ENCODE data around the gene C3orf85.
"Not testable (repeated sequence)": the region's sequence is repeated elsewhere in the genome, so short reads cannot be mapped to it uniquely, and the experiment has no call there.

Gene C3orf85, protein sequence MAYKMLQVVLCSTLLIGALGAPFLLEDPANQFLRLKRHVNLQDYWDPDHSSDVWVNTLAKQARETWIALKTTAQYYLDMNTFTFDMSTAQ

GRCh38 chr3:109136523-109136922, at the start of gene C3orf85:
TSS of gene C3orf85 (plus strand) at chr3:109136719. CDS start at chr3:109136848, 129 bp downstream.
- DNase-seq, result no peak

DNA sequence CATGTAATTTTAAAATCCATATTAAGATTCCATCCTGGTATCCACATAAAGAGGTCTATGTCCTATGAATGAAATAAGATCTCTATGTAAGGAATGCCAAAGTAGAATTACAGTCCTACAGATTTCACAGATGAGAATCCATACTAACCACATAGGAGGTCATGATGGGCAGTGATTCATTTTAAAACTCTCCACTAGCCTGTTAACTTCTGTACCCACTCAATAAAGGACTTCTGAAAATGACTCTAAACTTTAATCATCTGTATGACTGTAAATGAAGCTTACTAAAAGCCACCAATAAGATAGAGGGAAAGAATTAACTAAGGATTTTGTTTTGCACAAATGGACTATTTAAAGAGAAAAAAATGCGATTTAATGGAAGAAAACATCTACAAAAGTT, 47.3 kb upstream of the C3orf85 start:
- no peak for DNase-seq

DNA sequence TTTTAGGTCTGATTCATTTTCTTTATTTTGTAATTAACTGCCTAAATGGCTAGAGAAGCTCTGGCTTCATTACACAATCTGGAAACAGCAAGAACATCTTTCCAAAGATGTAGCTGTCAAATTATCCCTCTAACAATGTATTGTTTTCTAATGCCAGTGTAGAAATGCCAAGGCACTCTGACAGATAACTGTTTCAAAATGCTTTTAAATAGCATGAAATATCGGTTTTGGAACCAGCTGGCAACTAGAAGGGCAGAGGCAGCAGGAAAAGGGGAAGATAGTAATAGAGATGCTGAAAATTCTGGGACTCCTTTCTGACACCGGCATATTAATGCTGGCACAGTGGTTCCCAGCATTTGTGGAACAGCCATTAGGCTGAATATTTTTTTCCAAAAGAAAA, 44.7 kb upstream of the C3orf85 start:
- no peak for DNase-seq

DNA sequence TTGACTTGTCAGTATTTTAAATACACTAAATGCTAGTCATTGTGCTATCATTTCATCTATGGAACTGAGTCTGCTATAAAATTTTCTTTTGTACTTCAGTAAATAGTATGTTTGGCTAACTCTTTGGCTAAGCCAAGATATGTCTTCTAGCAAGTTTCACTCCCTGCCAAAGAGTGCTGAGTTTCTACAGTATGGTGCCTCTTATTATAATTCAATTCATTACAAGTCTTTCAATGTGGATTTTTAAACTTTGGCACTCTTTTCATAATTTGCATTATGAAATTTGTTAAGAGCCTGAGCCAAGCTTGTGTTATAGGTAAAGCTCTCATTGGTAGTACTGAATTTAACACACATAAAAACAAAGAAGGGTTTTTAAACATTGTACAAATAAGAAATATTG, 43.0 kb upstream of the C3orf85 start:
- no peak for DNase-seq

GRCh38 chr3:109095166-109095565, 41.4 kb upstream of the C3orf85 start:
- DNase-seq, result no peak

DNA sequence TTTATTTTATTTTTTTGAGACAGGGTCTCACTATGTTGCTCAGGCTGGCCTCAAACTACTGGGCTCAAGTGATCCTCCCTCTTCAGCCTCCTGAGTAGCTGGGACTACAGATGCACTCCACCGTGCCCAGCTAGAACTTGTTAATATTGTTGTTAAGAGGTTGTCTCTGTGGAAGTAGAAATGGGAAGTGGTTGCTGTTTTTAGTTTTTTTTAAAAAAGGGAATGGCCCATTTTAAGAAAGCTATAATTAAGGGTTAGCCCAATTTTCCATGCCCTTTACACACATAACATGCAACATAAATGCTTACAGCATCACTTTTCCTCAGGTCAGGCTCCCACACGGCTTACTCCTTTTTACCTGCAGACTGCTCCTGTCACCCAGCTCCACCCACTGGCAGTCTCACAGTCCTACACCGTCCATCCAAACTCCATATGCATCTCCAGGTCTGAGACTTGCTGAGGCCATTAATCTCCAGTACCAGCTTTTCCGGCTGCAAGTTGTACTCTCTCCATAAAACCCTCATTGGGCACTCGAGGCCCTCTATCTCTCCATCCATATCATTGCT, 38.4 kb upstream of the C3orf85 start:
- DNase-seq, result no peak

DNA sequence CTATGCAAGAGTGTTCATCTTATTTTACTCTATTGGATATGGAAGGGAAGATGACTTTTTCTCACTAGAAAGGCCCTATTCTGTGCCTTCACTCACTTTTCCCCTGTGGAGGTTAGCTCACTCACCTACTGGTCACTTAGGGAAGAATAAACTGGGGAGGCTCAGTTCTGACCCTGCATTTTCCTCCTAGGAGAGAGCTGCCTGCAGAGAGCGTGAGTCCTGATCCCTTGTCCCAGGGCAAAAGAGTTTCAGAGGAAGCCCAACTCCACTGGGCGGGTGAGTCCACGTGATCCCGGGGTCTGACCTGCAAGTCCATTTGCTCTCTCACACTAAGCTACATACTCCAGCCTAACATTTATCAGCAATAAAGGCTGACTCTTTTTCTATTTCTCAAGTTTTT, 26.9 kb upstream of the C3orf85 start:
- no peak for DNase-seq

DNA sequence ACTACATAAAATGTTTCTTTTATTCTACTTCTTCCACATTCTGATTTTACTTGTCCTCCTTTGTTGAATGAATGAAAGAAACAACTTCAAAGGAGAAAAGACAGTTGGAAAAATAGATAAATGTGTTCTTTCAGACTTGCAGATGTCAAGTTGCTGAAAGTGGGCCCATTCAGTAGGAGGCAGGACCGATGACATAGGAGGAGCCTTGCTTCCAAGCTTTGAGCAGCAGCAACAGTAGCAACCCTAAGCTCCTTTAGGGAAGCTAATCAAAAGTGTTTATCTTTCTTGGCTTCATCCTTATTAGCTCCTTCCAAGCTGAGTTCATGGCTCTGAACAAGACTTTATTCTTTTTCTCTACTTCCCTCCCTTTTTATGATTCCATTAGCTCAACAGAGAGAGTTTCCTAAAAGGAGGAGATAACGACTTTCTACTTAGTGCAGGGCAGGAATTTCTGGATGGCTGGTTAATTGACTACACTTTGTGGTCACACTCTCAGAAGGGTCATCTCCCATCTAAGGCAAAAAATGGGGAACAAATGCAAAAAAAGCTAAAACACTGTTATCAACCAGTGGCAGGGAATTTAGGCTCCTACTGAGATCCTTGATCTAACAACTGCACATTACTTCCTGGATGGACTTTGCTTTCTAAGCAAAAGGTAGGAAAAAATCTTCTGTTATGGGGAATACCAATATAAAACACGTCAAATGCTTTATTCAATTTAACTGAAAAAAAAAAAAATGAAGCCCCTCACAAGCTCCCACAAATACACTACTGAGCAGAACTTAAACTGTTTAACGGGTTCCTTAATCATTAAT, 23.4 kb upstream of the C3orf85 start:
- DNase-seq, result no peak

DNA sequence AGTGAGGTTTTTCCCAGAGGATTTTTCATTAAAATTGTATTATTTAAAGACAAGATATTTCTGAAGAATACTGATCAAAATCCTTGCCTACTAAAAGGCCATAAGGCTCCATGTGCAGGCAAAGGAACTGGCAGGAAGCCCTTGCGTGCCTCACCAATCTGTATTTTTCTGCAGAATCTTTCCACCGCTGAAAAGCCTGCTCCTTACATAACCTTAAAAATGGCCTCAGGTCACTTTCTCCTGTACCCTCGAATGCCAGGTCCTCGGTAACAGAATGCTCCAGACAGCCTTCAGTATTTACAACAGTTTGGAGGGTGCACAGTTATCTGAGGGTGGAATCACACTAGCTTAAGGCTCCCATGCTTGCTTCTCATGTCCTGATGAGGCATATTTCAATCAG, 21.8 kb upstream of the C3orf85 start:
- no peak for DNase-seq

DNA sequence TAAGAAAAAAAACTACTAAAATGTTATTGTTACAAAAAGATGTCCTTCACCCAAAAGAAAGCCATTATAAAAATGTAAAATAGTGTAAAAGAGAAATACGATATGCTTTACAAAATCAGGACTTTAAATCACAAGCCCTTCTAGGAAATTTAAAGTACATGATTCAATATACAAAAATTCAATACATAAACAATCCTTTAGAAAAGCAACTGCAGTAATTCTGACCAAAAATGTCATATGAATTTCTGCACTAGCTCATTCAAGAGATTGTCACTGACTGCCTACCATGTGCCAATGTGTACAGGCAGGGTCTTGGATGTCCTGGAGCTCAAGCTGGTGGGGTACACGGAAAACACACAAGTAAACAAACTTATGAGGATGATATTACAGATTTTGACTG, 21.1 kb upstream of the C3orf85 start:
- DNase-seq, result no peak

DNA sequence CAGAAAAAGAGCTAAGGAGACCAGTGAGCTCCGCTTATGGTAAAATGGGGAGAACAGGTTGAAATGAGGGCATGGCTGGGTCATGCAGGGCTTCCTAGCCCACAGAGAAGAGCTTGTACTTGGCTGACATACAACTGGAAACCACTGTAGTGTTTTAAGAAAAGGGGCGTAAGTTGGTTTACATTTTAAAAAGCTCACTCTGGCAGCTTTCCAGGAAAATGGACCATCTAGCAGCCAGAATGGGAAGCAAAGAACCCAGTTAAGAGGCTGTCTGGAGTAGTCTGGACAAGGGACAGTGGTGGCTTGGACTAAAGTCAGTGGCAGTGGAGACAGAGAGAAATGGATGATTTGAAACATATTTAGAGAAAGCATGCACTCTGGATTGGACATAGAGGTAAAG, 20.5 kb upstream of the C3orf85 start:
- no peak for DNase-seq

- no peak for DNase-seq
Measured at GRCh38 chr3:109117939-109118338, 18.6 kb upstream of the C3orf85 start, which contains the start of gene MORC1. TSS of gene MORC1 (minus strand) at chr3:109118134. CDS start at chr3:109118059, 75 bp downstream.

DNA sequence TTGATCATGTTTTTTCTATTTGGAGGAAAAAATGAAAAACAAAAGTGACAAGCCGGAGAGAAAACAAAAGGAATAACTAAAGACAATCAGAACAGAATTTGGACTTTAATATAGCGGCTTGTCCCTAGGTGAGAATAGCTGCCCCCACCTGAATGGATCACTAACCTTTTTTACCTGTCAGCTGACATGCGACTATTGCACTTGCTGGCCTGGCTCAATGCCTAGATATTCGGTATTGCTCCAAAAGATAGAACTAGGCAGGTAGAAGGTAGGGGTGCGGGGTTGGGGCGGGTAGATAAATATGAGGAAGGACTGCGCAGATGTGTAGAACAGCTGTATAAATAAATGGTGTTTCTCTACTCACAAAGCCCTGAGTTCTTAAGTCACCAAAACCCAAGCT, 17.9 kb upstream of the C3orf85 start:
- no peak for DNase-seq

DNA sequence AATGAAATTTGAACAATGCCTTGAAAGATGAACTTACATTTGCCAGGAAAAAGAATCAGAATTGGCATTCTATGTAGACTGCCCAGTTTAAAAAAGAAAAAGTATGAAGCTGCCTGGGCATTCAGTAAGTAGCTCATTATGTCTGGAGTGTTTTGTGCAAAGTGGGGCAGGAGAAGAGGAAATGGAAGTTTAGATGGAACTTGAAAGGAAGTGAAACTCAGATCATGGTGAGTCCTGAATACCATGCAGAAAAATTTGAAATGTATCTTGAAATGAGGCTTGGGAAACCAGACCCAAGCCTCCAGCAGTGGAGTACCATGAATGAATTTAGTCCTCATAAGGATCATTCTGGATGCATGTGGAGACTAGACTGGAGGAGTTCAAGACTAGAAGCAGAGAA, 13.8 kb upstream of the C3orf85 start:
- DNase-seq, result no peak

DNA sequence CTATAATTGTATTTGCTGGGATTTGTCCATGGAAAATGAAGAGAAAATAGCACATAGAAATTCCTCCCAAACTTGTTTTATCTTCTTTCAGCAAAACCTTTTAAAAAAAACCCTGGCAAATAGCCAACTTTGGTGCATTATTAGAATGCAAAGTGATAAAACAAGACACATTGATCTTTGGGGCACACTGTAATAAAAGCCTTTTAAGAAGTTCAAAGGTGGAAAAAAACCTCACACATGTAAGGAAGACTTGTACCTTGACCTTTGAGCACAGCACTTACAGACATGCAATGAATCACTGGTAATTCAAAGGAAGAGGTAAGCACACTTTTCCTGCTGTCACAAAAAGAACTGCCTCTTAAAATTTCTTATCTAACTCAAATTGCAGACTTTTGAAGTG, 10.6 kb upstream of the C3orf85 start:
- DNase-seq, result no peak

DNA sequence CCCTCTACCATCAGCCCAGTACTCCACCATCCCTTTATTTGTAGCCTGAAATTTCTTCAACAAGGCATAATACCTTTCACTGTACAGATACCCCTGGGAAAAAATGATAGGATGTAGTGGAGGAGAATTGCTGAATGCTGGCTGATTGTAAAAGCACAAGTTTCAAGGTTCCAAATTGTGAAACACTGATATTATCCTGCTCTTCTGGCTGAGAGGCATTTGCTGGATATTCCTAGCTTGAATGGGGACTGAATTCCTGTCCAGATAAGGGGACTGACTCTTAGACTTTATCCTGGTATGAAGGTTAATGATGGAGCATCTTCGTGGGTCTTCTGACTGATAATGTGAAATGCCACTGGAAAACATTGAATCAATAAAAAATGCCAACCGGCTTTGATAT, 9.0 kb upstream of the C3orf85 start:
- no peak for DNase-seq

DNA sequence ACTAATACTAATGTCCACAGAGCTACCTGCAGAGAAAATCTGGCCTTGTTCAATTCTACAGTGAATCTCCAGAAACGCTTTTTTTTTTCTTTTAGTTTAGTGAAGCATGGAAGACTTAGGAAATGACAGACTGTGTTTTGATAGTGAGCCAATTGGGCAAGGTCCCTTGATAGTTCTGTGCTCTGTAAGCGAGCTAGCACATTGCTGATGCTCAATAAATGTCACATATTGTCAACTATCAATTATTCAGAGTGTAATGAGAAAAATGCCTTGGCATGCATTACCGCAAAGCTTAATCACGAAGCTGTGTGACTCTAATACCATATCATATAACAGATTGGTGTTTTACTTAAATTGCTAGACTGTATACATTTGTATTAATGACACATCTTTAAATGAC, 5.2 kb upstream of the C3orf85 start:
- no peak for DNase-seq

DNA sequence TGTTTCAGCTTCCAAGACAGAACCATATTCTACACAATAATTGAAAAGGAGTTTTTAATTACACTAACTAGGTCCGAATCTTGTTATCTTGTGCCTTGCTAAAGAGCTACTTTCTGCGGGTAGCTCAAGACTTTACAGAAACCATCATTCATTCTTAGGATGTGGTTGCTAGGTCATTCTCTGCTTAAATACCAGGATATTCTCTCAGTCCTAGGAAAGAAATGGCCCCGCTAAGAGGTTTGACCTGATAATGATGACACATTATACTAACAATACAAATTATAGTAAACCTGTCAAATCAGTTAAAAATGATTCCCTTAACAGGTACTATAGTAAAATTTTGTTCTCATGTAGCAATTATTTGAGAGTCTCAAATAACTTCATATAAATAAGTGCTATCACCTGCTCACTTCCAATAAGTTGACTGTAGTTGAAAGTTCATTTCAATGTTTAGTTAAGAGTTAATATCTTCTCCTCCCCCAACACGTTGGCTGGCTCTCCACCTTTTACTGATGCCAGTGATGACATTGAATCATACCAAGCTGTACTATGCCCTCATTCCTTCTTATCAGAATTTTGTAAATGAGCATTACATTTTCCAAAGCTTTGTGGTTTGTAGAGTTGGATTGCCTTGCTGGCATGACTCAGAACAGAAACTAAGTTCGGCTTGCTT, 3.6 kb upstream of the C3orf85 start:
- no peak for DNase-seq

DNA sequence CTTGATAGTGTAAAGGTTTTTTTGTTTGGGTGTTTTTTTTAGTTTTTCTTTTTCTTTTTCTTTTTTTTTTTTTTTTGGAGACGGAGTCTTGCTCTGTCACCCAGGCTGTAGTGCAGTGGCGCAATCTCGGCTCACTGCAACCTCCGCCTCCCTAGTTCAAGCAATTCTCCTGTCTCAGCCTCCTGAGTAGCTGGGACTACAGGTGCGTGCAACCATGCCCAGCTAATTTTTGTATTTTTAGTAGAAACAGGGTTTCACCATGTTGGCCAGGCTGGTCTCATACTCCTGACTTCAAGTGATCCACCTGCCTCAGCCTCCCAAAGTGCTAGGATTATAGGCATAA, 3.1 kb upstream of the C3orf85 start:
- DNase-seq, result not testable (repeated sequence)

GRCh38 chr3:109137761-109138160, 1.2 kb downstream of the C3orf85 start:
- no peak for DNase-seq

GRCh38 chr3:109140318-109140717, 3.8 kb downstream of the C3orf85 start:
- no peak for DNase-seq

- no peak for DNase-seq
Measured at GRCh38 chr3:109143646-109144045, 7.1 kb downstream of the C3orf85 start.

- DNase-seq, result no peak
Measured at GRCh38 chr3:109149078-109149477, 12.6 kb downstream of the C3orf85 start.

GRCh38 chr3:109152320-109152719, 15.8 kb downstream of the C3orf85 start:
- no peak for DNase-seq
